ENCODE results near the gene SLC35B3. TPM values are rescaled to one million over a fixed set of nuclear protein-coding genes. Genes with fewer than 3 reads are reported as not detected.

The SLC35B3 gene
- total RNA-seq, 1 donor from 2014 or later, result 11.3 TPM

DNA sequence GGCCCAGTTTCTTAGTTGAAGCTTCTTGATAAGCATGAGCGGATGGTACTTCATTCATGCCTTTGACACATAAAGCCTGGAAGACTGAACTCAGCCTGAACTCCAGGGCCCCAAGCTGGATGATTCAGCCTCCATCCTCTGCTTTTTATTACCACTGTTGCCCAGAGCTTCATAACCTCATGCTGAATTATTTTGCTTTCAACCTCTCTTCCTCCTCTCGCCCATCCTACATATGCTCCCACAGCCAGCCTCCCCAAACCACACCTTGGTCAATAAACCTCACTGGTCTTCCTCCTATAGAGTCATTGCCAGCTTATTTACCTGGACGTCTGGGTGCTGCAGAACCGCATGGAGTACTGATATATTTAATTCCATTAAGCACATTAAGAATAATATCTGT, 59.4 kb downstream of the SLC35B3 start:
- no peak for DNase-seq (ENCODE audit: low spot score in 2 of 2)
- Histone ChIP-seq H3K4me3 (no peak overlapping the region), H3K27ac (no peak overlapping the region), H3K4me1 (no peaks in the 10 kb centered on the region), H3K27me3 (no peaks in the 10 kb centered on the region), H3K36me3 (no peaks in the 10 kb centered on the region), H3K9me3 (no peaks in the 10 kb centered on the region)
- intact Hi-C loops (cut with DNase I), result no loop called here
- TF ChIP-seq, protein P1, sequence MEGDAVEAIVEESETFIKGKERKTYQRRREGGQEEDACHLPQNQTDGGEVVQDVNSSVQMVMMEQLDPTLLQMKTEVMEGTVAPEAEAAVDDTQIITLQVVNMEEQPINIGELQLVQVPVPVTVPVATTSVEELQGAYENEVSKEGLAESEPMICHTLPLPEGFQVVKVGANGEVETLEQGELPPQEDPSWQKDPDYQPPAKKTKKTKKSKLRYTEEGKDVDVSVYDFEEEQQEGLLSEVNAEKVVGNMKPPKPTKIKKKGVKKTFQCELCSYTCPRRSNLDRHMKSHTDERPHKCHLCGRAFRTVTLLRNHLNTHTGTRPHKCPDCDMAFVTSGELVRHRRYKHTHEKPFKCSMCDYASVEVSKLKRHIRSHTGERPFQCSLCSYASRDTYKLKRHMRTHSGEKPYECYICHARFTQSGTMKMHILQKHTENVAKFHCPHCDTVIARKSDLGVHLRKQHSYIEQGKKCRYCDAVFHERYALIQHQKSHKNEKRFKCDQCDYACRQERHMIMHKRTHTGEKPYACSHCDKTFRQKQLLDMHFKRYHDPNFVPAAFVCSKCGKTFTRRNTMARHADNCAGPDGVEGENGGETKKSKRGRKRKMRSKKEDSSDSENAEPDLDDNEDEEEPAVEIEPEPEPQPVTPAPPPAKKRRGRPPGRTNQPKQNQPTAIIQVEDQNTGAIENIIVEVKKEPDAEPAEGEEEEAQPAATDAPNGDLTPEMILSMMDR (IDR thresholded peaks at IDR 0.05), result no peak
